NCI-H2227 (cell line): ENCODE data around the gene SH2D2A.

ENCODE experiments used
- DNase-seq: peaks from one replicate; lab custom pipeline; 2025; ENCODE audit not compliant: unreplicated experiment; lab: John Stamatoyannopoulos, UW

The SH2D2A gene

DNA sequence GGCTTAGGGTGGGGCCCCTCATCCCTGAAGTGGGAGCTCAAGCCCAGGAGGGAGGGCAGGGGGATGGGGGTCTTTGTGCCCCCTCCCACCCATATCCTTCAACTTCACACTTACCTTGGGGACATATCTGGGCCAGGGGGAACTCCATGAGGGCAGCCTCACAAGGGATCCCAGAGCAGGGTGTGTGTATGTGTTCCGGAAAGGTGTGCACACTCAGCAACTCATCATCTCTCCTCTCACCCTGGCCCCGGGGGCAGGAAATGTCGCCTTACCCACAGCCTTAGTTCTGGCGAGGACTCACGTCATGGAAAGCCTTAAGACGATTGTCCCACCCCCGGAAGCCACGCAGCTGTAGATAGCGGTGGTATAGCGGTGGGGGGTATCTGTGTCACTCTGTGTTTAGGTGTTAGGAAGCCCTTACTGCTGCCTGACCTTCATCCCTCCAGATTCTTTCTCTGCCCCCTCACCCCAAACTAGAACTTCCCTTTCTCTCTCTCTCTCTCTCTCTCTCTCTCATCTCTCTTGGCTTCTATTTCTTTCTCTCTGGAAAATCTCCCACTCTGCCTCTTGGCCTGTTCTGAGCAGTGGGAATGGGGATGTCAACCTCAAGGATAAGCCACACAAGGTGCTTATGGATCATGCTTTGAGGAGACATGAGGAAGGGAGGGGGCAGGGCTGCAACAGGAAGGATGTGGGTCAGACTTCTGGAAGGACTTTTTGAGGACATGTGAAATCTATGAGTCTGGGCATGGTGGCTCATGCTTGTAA, at the start of gene SH2D2A:
TSS of gene SH2D2A (minus strand) at position 288 of the 768 bp plus-strand sequence. CDS start at position 148, 140 bp downstream.
- no peak for DNase-seq

DNA sequence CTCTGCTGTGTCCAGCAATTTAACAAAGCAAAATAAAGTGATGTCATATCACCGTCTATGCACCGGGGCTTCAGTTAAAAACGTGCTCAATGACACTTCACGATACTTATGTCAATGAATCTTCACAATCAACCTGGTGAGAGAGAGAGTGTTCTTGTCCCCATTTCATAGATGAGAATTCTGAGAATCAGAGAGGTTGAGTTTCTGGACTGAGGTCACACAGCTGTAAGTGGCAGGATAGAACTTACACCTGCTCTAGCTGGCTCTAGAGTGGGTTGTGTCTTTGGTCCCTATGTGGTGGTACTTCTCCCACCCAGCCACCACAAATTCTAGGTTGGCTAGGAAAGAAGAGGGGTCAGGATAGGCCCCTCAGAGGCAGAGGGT, 49.2 kb upstream of the SH2D2A start:
- DNase-seq = no peak

GRCh38 chr1:156865258-156865657, 48.6 kb upstream of the SH2D2A start:
- peak; percentile 40 for DNase-seq

DNA sequence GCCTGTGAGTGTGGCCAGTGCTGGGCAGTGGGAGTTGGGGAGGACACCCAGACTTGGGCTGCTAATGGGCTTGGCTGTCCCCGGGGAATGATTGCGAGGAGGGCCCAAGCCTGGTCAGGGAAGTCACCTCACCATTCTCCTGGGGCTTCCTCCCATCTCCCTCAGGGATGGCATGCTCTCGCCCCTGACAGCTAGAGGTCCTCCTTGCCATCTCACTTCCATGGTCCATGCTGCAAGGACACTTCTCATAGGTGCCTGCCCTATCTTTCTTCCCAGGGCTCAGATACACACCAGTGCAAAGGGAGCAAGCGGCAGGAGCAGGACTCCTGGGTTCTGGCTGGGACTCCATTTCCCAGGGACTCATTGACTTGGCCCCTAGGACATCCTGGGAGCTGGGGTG, 48.1 kb upstream of the SH2D2A start:
- no peak for DNase-seq

- no peak for DNase-seq
Observed at GRCh38 chr1:156863631-156864030, 47.0 kb upstream of the SH2D2A start.

GRCh38 chr1:156862997-156863599, 46.5 kb upstream of the SH2D2A start:
- no peak for DNase-seq

DNA sequence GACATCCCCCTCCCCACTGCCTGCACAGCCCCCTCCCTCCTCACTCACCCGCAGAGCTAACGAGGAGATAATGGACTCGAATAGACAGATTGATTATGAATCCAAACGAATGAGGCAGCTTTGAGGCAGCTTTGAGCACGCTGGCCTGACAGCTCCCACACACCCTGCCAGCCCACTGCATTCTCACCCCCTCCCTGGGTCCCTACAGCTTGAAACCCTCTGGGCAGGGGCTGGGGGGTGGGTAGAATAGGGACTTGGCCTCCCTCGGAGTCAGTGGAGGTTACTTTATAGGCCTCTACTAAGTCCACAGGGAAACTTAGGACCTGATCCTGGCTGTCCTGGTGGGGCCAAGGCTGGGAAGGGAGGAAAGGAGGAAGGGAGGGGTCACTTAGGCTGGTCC, 45.9 kb upstream of the SH2D2A start:
- DNase-seq = no peak

DNA sequence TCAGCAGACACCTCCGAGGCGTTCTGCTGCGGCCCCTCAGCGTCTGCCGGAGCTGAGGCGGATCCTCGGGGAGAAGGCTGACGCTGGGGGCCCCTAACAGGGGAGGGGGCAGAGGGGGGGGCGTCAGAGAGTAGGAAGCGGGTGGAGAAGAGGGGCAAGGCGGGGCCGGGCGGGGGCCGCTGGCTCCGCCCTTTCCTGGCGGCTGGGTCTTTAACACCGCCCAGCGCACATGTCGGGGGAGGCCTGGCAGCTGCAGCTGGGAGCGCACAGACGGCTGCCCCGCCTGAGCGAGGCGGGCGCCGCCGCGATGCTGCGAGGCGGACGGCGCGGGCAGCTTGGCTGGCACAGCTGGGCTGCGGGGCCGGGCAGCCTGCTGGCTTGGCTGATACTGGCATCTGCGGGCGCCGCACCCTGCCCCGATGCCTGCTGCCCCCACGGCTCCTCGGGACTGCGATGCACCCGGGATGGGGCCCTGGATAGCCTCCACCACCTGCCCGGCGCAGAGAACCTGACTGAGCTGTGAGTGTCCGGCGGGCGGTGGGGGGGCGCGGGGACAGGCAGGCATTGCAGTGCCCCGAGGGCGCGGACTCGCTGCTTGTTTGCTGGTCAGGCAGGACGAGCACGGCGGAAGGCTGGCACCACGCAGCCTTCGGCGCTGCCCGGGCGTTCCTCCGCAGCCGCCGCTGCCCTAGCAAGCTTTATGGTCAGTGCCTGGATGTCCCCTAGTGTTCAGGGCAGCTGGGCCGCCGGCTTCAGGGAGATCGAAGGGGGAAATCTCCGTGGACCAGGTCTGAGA, 44.2 kb upstream of the SH2D2A start, which contains the start of gene NTRK1:
TSS of gene NTRK1 (plus strand) at position 238 of the 796 bp plus-strand sequence. CDS start at position 308, 70 bp downstream.
- peak; percentile 86 for DNase-seq

GRCh38 chr1:156860113-156860627, 43.5 kb upstream of the SH2D2A start:
- DNase-seq = peak; percentile 76

DNA sequence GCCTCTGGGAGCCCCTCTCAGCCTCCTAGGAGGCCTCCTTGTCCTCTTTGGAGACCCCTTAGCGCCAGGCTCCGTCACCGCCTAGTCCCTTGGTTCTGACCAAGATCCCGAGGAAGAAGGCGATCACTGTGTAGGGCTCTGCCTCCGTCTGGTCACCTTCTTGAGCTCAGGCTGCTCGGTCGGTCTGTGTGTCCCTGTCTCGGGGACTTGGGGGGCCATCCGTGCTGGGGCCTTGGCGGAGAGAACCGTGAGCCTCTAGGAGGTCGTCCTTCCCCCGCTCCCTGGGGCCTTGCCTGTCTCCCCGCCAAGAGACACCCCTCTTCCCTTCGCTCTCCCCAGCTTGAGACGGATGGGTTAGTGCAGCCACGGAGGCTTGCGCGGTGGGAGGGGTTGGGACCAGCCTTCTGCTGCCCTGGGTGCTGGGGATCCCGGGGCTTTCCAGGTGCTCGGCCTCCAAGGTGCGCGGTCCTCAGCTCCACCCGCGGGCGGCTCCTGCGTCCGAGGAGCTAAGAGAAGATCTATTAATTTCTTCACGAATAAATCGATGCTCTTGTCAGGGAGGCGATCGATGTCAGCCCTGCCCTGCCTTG, 43.0 kb upstream of the SH2D2A start:
- DNase-seq = peak; percentile 49

DNA sequence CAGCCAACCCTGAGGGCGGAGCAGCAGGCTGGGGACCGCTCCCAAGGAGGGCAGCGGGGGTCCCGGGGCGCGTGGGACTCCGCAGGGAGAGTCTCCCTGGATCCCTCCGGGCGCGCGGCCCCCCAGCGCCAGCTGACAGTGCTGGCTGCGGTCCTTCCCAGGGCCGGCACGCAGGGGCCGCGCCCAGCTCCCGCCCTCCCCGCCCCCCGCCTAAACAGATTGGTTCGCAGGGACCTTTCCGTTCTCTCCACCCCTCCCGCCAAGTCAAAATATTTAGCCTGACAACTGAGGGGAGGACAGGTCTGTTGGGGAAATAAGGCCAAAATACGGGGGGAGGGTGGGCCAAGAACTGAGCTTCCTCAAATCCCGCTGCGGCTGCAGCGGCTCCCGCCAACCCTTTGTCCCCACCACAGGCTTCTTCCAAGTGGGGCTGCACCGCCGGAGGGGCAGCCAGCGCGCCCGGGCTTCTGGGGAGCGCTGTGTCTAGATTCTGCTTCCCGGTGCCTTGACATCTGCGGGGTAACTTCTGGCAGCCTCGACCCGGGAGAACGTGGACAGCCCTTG, 42.4 kb upstream of the SH2D2A start, which contains the start of gene INSRR:
TSS of gene INSRR (minus strand) at position 159 of the 564 bp plus-strand sequence. CDS start 496 bp downstream, outside the sequence.
- peak; percentile 49 for DNase-seq

- no peak for DNase-seq
Observed at GRCh38 chr1:156858555-156858956, 41.9 kb upstream of the SH2D2A start.

- DNase-seq = no peak
Observed at GRCh38 chr1:156857532-156857931, 40.9 kb upstream of the SH2D2A start.

DNA sequence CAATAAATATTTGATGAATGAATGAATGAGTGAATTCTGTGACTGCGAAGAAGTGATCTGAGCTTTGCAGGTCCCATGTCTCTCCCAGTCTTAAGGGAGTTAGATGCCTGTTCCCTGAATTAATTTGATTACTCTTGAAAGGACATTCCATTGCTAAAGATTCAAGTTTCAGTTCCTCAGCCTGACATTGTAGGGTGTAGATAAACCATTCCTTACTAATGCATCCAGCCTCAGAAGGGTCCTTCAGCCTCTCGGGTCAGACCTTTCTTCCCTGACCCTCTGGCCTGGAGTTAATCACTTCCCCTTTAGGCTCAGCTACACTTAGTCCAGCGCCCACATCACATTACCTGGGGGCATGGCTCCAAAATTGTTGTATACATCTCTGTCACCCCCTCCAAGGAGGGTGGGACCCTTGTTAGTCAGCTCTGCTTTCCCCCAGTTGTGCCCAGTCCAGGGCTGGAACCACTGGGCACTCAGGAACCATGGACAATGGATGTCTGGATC, 39.7 kb upstream of the SH2D2A start:
- DNase-seq = no peak

- no peak for DNase-seq
Observed at GRCh38 chr1:156854634-156855033, 38.0 kb upstream of the SH2D2A start.

GRCh38 chr1:156853761-156854160, 37.1 kb upstream of the SH2D2A start:
- no peak for DNase-seq

- peak; percentile 81 for DNase-seq
Observed at GRCh38 chr1:156852418-156852874, 35.8 kb upstream of the SH2D2A start.

- DNase-seq = no peak
Observed at GRCh38 chr1:156851779-156852417, 35.2 kb upstream of the SH2D2A start.

DNA sequence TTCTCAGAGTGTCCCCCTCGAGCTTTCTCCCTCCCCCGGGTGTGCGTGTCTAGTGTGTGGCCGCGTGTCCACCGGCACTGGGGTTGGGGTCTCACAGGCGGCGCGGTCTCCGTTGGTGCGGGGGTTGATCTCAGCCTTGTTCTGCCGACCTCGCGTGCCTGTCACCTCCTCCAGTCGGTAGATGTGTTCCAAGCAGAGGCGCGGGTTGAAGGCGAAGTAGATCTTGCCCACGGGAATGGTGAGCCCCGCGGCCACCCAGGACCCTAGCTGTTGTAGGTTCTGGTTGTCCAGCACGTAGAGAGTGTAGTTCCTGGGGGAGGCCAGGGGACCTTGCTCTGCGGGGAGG, 32.5 kb upstream of the SH2D2A start:
- DNase-seq = no peak
